Subcutaneous adipose tissue (tissue), 4 donors: ENCODE results near the gene TUT4. TPM values are rescaled to one million over a fixed set of nuclear protein-coding genes. Genes with fewer than 3 reads are reported as not detected.

Source experiments
- CTCF ChIP-seq: fragments of 450-650 bp; IDR thresholded peaks from one replicate; pipeline ENCODE4 v1.5.1; 2016; ENCODE audit warnings: low read depth, mild to moderate bottlenecking, control low read depth, antibody characterized with exemption, moderate library complexity
- total RNA-seq, 4 donors: library from RNA; depleted of rRNA; stranded (reverse); fragments of >200 nt; gene quantifications; one replicate each; pipeline ENCODE4 v1.1.0, GENCODE V29; 2016

The TUT4 gene
- total RNA-seq, 4 donors from 2014 or later: 37.1 to 52.2 (median 43.6) TPM

DNA sequence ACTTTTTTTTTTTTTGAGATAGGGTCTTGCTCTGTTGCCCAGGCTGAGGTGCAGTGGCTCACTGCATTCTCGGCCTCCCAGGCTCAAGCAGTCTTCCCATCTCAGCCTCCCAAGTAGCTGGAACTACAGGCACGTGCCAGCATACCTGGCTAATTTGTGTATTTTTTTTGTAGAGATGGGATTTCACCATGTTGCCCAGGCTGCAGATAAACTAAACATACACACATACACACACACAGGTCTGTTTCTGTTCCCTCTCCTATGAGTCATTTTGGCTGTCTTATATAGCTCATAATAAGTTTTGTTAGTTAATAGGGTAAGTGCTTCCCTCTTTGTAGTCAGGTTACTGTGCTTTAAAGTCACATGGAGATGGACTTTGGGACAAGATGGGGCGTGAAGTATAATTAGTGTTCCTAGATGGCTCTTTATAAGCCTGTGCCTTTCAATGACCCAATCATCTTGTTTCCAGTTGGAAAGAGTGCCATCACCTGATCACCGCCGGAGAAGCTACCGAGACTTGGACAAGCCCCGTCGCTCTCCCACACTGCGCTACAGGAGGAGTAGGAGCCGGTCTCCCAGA is 139.4 kb downstream of the TUT4 start:
- no peak for TF ChIP-seq CTCF

DNA sequence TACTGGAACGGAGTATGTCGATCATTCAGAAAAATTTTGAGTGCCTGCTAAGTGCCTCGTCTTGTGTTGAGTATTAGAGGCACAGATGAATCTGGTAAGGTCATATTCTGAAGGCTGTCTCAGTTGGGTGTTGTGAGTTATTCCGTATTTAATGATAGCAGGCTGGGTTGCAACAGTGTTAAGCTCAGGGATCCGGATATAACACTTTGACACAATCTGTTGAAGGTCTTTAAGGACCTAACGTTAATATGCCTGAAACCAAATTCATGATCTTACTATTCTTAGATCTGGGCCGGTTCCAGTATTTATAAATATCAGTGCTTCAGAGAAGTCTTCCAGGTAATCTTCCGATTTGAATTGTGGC is 147.9 kb downstream of the TUT4 start:
- TF ChIP-seq CTCF: no peak

DNA sequence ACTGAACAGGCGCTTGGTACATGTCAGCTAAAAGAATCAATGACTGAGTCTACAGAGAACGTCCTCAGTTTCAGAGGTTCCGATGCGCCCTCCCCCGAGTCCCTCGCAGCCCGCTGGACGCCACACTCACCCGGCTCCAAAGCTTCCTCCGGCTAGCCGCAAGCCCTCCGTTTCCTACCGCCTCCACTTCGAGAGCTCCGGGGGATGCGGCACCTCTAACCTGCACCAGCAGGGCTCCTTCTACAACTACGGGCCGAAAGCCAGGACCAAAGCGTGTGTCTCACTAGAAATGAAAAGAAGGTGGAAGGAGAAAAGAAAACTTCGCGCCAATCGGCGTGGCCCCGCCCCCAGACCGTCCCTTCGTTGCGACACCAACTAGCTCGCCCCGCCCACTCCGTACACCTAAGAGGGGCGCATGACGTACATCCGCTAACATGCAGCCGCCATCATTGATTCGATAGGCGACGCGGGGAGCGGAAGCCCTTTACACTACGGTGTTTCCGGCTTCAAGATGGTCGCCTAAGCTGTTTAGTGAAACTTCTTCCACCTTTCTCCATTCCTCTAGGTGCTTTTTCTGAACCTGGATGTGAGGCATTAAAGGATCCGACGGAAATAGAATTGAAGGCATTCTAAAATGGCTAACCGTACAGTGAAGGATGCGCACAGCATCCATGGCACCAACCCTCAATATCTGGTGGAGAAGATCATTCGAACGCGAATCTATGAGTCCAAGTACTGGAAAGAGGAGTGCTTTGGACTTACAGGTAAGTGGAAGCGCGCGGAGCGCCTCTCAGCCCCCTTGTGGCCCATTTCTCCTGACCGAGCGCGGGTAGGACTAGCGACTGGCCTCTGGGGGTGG is 148.5 kb downstream of the TUT4 start, which contains the start of the genes ORC1 and PRPF38A:
Gene ORC1 (minus strand): TSS at position 308 of the 859 bp plus-strand sequence. CDS start 2,200 bp downstream, outside the sequence.
Gene PRPF38A (plus strand): TSS at position 487 of the 859 bp plus-strand sequence. CDS start 148 bp downstream, at position 635.
- no peak for TF ChIP-seq CTCF

GRCh38 chr1:52403566-52404115 is 149.3 kb downstream of the TUT4 start:
- TF ChIP-seq CTCF: no peak

DNA sequence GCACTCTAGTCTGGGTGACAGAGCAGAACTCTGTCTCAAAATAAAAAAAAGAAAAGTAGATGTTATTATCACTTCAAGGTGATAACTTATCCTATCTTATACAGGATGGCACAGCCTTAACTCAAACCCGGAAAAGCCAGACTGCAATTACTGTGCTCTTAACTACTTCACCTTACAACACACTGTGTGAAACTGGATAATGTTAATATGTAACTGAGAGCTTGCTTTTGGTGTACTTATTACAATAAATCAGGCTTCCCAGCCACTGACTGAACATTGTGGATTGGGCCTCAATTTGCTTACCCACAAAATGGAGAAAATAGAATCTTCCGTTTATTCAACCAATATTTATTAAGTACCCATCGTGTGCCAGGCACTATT is 150.0 kb downstream of the TUT4 start:
- no peak for TF ChIP-seq CTCF

DNA sequence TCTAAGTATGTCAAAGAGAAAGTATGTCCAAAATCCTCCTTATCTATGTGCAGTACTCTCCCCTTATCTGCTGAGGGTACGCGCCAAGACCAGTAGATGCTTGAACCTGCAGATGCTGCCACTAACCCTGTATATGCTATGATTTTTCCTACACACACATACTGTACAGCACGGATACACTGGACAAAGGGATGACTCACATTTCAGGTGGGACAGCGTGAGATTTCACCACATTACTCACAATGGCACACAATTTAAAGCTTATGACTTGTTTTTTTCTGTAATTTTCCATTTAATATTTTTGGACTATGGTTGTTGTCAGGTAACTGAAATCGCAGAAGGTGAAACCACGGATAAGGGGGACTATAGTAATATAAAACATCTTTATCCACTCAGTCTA is 152.8 kb downstream of the TUT4 start:
- no peak for TF ChIP-seq CTCF

DNA sequence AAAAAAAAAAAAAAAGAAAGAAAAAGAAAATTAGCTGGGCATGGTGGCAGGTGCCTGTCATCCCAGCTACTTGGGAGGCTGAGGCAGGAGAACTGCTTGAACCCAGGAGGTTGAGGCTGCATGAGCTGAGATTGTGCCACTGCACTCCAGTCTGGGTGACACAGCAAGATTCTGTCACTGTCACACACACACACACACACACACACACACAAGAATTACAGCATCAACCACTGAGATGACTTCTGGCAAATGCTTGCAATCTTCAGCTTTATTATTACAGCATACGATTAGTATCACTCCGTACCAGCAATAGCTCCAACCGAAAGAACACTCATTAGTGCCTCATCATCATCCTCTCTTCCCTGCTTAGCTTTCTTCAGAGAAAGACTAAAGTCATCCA is 153.3 kb downstream of the TUT4 start:
- TF ChIP-seq CTCF: no peak
